ENCODE data around the gene NOP53.

NOP53 gene

DNA sequence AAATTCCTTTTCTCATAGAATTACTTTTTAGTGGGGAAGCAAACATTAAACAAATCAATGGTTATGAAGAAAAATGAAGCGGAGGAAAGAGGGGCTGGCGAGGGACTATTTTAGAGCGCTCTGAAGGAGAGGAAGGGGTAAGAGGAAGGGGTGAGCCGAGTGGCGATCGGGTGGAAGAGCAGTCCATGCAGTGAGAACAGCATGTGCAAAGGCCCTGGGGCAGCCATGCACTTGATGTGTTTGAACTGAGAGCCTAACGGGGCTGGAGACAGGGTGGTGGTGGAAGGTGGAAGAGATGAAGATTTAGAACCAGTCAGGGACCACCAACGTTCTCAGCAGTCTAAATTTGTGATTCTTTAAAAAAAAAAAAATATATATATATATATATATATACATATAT, 14.4 kb upstream of the NOP53 start:
- Histone ChIP-seq H3K23ac (ENCODE audit: low read length in 2 of 2) (no peak overlapping the region), H4K91ac (ENCODE audit: low read length) (no peak overlapping the region), H3K27ac (ENCODE audit: low read length, poor library complexity, severe bottlenecking) (no peak overlapping the region), H2AK5ac (ENCODE audit: low read length, severe bottlenecking) (no peak overlapping the region), H3K79me1 (replicated peaks; ENCODE audit: low read length, poor library complexity, severe bottlenecking) (peaks cover 27% of the 10 kb centered on the region), H2BK120ac (ENCODE audit: low read depth, low read length) (no peak overlapping the region), H3K9me3 (ENCODE audit: control insufficient read depth, low read length) (no peaks in the 10 kb centered on the region), H2AFZ (ENCODE audit: low read depth, low read length) (no peak overlapping the region), H3K4ac (ENCODE audit: low read depth in 1 of 2, low read length in 2 of 2) (no peak overlapping the region), H3K4me1 (ENCODE audit: control insufficient read depth, insufficient read depth, low read depth, low read length) (peaks cover 18% of the 10 kb centered on the region), H3K36me3 (ENCODE audit: control insufficient read depth in 1 of 2, insufficient read depth in 2 of 2, low read depth in 1 of 2, low read length in 2 of 2) (peaks cover 55 to 73% of the 10 kb centered on the region in 2 experiments), H3K14ac (ENCODE audit: low read length in 2 of 2) (no peak overlapping the region), H2BK12ac (ENCODE audit: low read length in 2 of 2) (no peak overlapping the region), H3K27me3 (ENCODE audit: control insufficient read depth in 1 of 2, insufficient read depth in 1 of 2, low read length in 2 of 2) (no peaks in the 10 kb centered on the region), H4K8ac (ENCODE audit: low read length) (no peak overlapping the region), H3K18ac (ENCODE audit: low read depth in 1 of 2, low read length in 2 of 2) (no peak overlapping the region), H3K4me2 (ENCODE audit: low read length, poor library complexity, severe bottlenecking) (no peak overlapping the region), H2BK15ac (ENCODE audit: low read depth, poor library complexity, severe bottlenecking) (no peak overlapping the region), H2BK5ac (ENCODE audit: low read depth, low read length, poor library complexity, severe bottlenecking) (no peak overlapping the region), H3K4me3 (ENCODE audit: insufficient read depth in 1 of 2, low read depth in 1 of 2, low read length in 2 of 2) (no peak overlapping the region), H3K9ac (ENCODE audit: low read length) (no peak overlapping the region)
- WGBS, result 97% methylated on average over 7 of the region's 8 CpGs
- no peak for DNase-seq

DNA sequence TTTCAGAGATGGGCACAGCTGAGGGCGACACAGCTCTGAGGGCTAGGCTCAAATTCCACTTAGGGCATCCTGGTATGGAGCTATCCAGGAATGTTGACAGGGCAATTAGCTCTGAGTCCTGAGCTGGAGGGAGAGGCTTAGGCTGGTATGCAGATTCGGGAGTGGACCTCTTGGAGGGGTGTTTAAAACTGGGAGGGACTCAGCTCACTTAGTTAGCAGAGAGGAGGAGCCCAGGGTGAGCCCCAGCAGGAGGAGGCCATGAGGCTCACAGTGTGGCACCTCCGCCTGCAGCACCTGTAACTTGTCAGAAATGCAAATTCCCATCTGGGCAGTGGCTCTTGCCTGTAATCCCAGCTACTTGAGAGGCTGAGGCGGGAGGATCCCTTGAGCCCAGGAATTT, 10.2 kb upstream of the NOP53 start:
- no peak overlapping the region for H3K4ac ChIP-seq (ENCODE audit: low read depth in 1 of 2, low read length in 2 of 2)
- H2BK12ac ChIP-seq (ENCODE audit: low read length in 2 of 2), result no peak overlapping the region
- no peak overlapping the region for H3K9ac ChIP-seq (ENCODE audit: low read length)
- no peak overlapping the region for H2BK15ac ChIP-seq (ENCODE audit: low read depth, poor library complexity, severe bottlenecking)
- no peak overlapping the region for H2BK120ac ChIP-seq (ENCODE audit: low read depth, low read length)
- peaks cover 2% of the 10 kb centered on the region for H3K4me1 ChIP-seq (ENCODE audit: control insufficient read depth, insufficient read depth, low read depth, low read length)
- no peak overlapping the region for H3K23ac ChIP-seq (ENCODE audit: low read length in 2 of 2)
- H3K9me3 ChIP-seq (ENCODE audit: control insufficient read depth, low read length), result no peaks in the 10 kb centered on the region
- no peak overlapping the region for H2AK5ac ChIP-seq (ENCODE audit: low read length, severe bottlenecking)
- H3K27me3 ChIP-seq (ENCODE audit: control insufficient read depth in 1 of 2, insufficient read depth in 1 of 2, low read length in 2 of 2), result no peaks in the 10 kb centered on the region
- WGBS, result 87% methylated on average over 4 of the region's 4 CpGs
- peaks cover 74 to 77% of the 10 kb centered on the region in 2 experiments for H3K36me3 ChIP-seq (ENCODE audit: control insufficient read depth in 1 of 2, insufficient read depth in 2 of 2, low read depth in 1 of 2, low read length in 2 of 2)
- no peak overlapping the region for H2BK5ac ChIP-seq (ENCODE audit: low read depth, low read length, poor library complexity, severe bottlenecking)
- H3K79me1 ChIP-seq (replicated peaks; ENCODE audit: low read length, poor library complexity, severe bottlenecking), result peaks cover 38% of the 10 kb centered on the region
- H4K8ac ChIP-seq (ENCODE audit: low read length), result no peak overlapping the region
- no peak overlapping the region for H3K14ac ChIP-seq (ENCODE audit: low read length in 2 of 2)
- H3K4me2 ChIP-seq (ENCODE audit: low read length, poor library complexity, severe bottlenecking), result no peak overlapping the region
- no peak overlapping the region for H3K18ac ChIP-seq (ENCODE audit: low read depth in 1 of 2, low read length in 2 of 2)
- H4K91ac ChIP-seq (ENCODE audit: low read length), result no peak overlapping the region
- no peak overlapping the region for H3K27ac ChIP-seq (ENCODE audit: low read length, poor library complexity, severe bottlenecking)
- DNase-seq, result no peak
- no peak overlapping the region for H3K4me3 ChIP-seq (ENCODE audit: insufficient read depth in 1 of 2, low read depth in 1 of 2, low read length in 2 of 2)
- no peak overlapping the region for H2AFZ ChIP-seq (ENCODE audit: low read depth, low read length)

- Histone ChIP-seq H3K9ac (ENCODE audit: low read length) (no peak overlapping the region), H3K27me3 (ENCODE audit: control insufficient read depth in 1 of 2, insufficient read depth in 1 of 2, low read length in 2 of 2) (no peaks in the 10 kb centered on the region), H2BK5ac (ENCODE audit: low read depth, low read length, poor library complexity, severe bottlenecking) (no peak overlapping the region), H4K91ac (ENCODE audit: low read length) (peak overlapping the region; percentile 49), H3K4me1 (ENCODE audit: control insufficient read depth, insufficient read depth, low read depth, low read length) (peaks cover 23% of the 10 kb centered on the region), H3K36me3 (ENCODE audit: control insufficient read depth in 1 of 2, insufficient read depth in 2 of 2, low read depth in 1 of 2, low read length in 2 of 2) (peaks cover 50 to 61% of the 10 kb centered on the region in 2 experiments), H2BK12ac (ENCODE audit: low read length in 2 of 2) (no peak overlapping the region), H2AK5ac (ENCODE audit: low read length, severe bottlenecking) (no peak overlapping the region), H3K4me3 (ENCODE audit: insufficient read depth in 1 of 2, low read depth in 1 of 2, low read length in 2 of 2) (no peak overlapping the region), H4K8ac (ENCODE audit: low read length) (no peak overlapping the region), H3K4ac (ENCODE audit: low read depth in 1 of 2, low read length in 2 of 2) (peak overlapping the region in 1 of 2 experiments; percentile 16), H3K4me2 (ENCODE audit: low read length, poor library complexity, severe bottlenecking) (no peak overlapping the region), H2BK15ac (ENCODE audit: low read depth, poor library complexity, severe bottlenecking) (no peak overlapping the region), H2BK120ac (ENCODE audit: low read depth, low read length) (no peak overlapping the region), H3K18ac (ENCODE audit: low read depth in 1 of 2, low read length in 2 of 2) (no peak overlapping the region), H2AFZ (ENCODE audit: low read depth, low read length) (no peak overlapping the region), H3K79me1 (replicated peaks; ENCODE audit: low read length, poor library complexity, severe bottlenecking) (peaks cover 22% of the 10 kb centered on the region), H3K23ac (ENCODE audit: low read length in 2 of 2) (no peak overlapping the region), H3K9me3 (ENCODE audit: control insufficient read depth, low read length) (no peaks in the 10 kb centered on the region), H3K27ac (ENCODE audit: low read length, poor library complexity, severe bottlenecking) (no peak overlapping the region), H3K14ac (ENCODE audit: low read length in 2 of 2) (no peak overlapping the region)
- no peak for DNase-seq
- 96% methylated on average over 48 of the region's 48 CpGs for WGBS
These were observed 4.4 kb upstream of the NOP53 start for GRCh38 chr19:47740866-47741519.

DNA sequence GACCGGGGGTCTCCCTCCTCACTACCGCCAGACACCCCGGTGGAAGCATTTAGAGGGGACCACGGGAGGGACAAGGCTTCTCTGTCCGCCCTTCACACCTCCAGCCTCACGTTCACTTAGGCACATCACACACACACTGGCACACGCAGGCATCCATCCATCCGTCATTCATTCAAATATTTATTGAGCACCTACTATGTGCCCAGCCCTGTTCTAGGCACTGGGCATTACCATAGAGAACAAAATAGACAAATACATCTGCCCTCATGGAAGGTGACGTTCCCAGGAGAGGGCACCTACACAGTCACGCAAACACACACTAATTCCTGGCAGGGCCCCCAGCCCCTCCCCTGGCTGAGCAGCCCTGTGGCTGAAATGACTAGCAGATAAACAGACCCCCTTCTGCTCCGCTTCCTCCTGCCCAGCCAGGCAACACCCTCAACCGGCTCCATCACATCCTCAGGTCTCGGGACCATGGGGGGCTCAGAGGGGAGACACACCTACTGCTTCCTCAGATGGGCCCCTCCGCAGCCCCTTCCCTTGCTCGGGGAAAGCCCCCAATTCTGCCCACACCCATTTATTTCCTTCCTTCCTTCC, 3.7 kb upstream of the NOP53 start:
- Histone ChIP-seq H2AFZ (ENCODE audit: low read depth, low read length) (no peak overlapping the region), H3K4me3 (ENCODE audit: insufficient read depth in 1 of 2, low read depth in 1 of 2, low read length in 2 of 2) (no peak overlapping the region), H4K8ac (ENCODE audit: low read length) (no peak overlapping the region), H3K27me3 (ENCODE audit: control insufficient read depth in 1 of 2, insufficient read depth in 1 of 2, low read length in 2 of 2) (no peaks in the 10 kb centered on the region), H3K36me3 (ENCODE audit: control insufficient read depth in 1 of 2, insufficient read depth in 2 of 2, low read depth in 1 of 2, low read length in 2 of 2) (peaks cover 44 to 56% of the 10 kb centered on the region in 2 experiments), H3K4me1 (ENCODE audit: control insufficient read depth, insufficient read depth, low read depth, low read length) (peaks cover 26% of the 10 kb centered on the region), H3K27ac (ENCODE audit: low read length, poor library complexity, severe bottlenecking) (no peak overlapping the region), H2BK15ac (ENCODE audit: low read depth, poor library complexity, severe bottlenecking) (no peak overlapping the region), H3K4me2 (ENCODE audit: low read length, poor library complexity, severe bottlenecking) (no peak overlapping the region), H3K14ac (ENCODE audit: low read length in 2 of 2) (no peak overlapping the region), H3K9ac (ENCODE audit: low read length) (no peak overlapping the region), H2BK5ac (ENCODE audit: low read depth, low read length, poor library complexity, severe bottlenecking) (no peak overlapping the region), H3K4ac (ENCODE audit: low read depth in 1 of 2, low read length in 2 of 2) (no peak overlapping the region), H3K9me3 (ENCODE audit: control insufficient read depth, low read length) (no peaks in the 10 kb centered on the region), H3K18ac (ENCODE audit: low read depth in 1 of 2, low read length in 2 of 2) (peak overlapping the region in 1 of 2 experiments; percentile 50), H2BK120ac (ENCODE audit: low read depth, low read length) (no peak overlapping the region), H2BK12ac (ENCODE audit: low read length in 2 of 2) (peak overlapping the region in 1 of 2 experiments; percentile 3), H4K91ac (ENCODE audit: low read length) (no peak overlapping the region), H3K79me1 (replicated peaks; ENCODE audit: low read length, poor library complexity, severe bottlenecking) (peaks cover 17% of the 10 kb centered on the region), H2AK5ac (ENCODE audit: low read length, severe bottlenecking) (peak overlapping the region; percentile 74), H3K23ac (ENCODE audit: low read length in 2 of 2) (no peak overlapping the region)
- 92% methylated on average over 15 of the region's 15 CpGs for WGBS
- DNase-seq, result no peak
